8988T (cell line): ENCODE data around the gene ANKS1A.
"Not testable (repeated sequence)": the region's sequence is repeated elsewhere in the genome, so short reads cannot be mapped to it uniquely, and the experiment has no call there.

Experiments used
- DNase-seq: peaks from one replicate; pipeline ENCODE4 v3.0.0; 2011

Gene ANKS1A

DNA sequence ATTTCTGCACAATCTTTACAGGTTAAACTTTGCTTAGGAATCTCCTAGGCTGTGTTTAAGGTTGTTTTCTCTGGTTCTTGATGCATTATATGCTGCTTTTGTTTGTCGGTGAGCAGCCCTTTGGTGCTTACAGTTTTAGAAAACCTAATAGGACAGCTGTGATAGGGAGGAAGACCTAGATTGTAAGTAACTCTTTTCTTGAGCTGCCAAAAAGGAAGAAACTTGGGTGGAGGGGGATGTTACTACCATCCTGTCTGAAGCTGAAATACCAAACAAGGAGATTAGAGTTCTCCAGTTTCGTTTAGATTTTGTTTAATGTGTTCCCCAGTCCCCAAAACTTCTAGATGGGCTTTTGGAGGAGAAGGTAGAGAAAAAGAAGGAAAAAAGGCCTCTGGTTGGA, 72.0 kb downstream of the ANKS1A start:
- no peak for DNase-seq

DNA sequence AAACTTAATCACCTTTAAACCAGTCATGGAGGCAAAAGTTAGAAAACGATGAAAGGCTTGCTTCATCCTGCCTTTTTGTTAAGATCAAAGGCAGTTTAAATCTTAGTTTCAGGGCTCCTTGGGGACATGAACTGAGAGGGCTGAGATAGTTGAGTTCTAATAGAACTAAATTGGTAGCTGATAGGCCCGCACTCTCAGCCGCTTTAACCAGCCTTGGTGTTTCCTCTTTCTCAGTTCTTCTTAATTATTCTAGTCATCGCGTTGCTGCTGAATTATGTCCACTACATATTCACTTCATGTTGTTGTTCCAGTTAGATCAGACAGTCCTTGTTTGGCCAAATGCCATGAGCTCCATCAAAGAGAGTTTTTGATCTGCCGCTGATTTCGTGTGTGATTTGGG, 72.5 kb downstream of the ANKS1A start:
- DNase-seq: no peak

DNA sequence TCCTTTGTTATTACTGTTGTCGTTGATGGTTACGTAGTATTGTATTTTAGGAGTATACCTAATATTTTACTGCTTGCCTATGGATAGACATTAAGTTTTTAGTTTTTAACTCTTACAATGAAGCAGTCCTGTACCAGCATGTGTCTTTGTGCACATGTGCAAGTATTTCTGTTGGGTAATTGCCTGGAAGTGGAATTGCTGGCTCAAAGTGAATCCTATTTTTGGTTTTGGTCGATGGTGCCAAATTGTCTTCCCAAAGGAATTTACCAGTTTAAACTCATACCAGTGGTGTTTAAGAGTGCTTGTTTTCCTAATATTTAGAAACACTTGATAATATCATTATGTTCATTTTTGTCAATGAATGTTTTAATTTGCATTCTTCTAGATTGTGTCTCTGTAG, 75.5 kb downstream of the ANKS1A start:
- DNase-seq: no peak

DNA sequence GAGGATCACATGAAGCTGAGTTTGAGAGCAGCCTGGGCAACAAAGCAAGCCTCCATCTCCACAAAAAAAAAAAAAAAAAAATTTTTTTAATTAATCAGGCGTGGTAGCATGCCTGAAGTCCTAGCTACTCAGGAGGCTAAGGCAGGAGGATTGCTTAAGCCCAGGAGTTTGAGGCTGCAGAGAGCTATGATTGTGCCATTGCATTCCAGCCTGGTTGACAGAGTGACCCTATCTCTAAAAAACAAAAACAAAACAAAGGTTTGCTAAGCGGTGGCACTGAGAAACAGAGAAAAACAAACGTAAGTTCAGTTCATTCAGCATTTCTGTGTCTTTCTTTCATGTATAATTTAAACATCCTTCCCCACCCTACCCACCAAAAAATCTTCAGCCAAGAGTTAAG, 78.4 kb downstream of the ANKS1A start:
- no peak for DNase-seq

DNA sequence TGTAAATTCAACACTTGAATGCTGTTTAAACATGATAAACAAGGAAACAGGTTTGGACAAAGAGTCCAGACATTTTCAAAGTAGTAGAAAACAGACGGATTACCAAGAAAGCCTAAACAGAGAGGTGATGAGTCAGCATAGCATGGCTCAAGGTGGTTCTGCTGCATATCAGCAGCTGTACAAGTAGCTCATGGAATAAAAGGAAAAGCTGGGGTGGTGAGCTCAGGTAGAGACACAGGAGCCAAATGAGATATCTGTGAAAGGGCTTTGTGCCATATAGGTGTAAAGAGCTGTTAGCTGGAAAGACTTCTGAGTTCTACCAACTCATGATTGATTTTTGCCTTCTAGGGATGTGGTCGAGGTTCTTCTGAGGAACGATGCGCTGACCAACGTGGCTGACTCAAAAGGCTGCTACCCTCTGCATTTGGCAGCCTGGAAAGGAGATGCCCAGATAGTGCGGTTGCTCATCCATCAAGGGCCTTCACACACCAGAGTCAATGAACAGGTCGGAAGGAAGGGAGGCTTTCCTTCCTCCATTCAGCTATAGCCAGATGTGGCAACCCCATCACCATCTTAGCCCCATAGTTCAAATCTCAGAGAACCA, 80.7 kb downstream of the ANKS1A start:
- DNase-seq: no peak

DNA sequence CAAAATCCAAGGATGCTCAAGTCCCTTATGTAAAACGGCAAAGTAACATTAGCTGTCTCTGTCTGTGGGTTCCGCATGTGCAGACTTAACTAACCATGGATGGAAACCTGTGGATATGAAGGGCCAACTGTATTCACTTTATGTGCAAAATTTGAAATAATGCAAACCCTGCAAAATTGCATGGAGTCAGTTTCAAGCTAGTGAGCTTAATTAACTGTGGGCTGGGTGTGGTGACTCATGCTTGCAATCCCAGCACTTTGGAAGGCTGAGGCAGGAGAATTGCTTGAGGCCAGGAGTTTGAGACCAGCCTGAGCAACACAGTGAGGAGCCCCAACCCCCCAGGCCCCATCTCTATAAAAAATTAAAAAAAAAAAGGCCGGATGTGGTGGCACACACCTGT, 81.4 kb downstream of the ANKS1A start:
- DNase-seq: no peak

DNA sequence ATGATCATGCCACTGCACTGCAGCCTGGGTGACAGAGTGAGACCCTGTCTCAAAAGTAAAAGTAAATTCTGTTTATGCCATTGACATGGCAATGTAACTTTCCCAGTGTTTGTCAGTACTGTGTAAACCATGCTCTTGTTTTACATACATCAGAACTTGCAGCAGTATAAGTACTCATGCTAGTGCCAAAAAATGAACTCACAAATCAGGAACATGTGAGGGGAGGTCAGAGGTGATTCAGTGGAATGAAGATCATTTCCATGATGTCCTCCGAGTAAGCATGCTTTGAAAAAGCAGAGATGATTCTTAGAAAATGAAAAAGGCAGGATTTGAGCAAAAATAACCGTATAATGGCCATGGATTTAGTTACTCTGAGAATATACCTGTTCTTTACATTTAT, 81.9 kb downstream of the ANKS1A start:
- DNase-seq: no peak

DNA sequence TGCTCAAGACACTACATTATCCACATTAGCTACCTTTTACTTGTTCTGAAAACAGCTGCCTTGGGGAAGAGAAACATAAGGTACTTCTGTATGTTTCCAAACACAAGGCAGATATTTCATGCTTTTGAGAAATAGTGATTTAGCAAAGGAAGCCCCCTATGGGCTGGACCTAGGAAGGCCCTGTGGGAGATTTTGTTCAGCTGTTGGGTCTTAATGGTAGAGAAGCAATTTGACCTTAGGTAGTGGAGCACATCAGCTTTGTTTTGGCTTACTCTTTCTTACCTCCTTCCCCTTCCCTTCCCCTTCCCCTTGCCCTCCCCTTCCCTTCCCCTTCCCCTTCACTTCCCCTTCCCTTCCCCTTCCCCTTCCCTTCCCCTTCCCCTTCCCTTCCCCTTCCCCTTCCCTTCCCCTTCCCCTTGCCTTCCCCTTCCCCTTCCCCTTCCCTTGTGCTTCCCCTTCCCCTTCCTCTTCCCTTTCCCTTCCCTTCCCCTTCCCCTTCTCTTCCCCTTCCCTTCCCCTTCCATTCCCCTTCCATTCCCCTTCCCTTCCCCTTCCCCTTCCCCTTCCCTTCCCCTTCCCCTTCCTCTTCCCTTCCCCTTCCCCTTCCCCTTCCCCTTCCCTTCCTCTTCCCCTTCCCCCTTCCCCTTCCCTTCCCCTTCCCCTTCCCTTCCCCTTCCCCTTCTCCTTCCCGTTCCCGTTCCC, 84.6 kb downstream of the ANKS1A start:
- no peak for DNase-seq

DNA sequence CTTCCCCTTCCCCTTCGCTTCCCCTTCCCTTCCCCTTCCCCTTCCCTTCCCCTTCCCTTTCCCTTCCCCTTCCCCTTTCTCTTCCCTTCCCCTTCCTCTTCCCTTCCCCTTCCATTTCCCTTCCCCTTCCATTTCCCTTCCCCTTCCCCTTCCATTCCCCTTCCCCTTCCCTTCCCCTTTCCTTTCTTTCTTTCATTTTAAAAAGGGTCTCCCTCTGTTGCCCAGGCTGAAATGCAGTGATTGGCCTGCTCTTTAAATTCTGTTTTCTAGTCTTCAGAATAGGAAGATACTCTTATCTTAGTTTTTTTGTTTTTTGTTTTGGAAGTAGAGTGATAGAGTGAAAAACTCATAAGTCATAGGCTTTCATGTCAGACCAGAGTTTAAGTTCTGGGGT, 85.2 kb downstream of the ANKS1A start:
- no peak for DNase-seq

DNA sequence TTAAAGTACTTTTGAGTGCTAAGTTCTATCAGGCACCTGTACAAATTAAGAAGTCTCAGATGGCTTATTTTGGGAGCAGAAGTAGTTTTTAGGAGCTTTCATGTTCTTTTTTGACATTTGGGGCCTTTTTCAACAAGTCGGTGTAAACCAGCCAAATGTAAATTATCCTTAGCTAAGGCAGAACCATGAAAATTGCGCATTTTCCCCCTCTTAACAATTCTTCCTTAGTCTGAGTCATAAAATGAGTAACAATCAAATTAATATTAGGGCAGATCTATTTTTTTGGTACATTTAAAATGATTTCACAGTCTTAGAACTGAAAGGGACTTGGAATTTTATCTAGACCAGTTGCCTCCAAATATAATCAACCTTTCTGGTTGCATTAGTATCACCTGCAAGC, 87.2 kb downstream of the ANKS1A start:
- no peak for DNase-seq

DNA sequence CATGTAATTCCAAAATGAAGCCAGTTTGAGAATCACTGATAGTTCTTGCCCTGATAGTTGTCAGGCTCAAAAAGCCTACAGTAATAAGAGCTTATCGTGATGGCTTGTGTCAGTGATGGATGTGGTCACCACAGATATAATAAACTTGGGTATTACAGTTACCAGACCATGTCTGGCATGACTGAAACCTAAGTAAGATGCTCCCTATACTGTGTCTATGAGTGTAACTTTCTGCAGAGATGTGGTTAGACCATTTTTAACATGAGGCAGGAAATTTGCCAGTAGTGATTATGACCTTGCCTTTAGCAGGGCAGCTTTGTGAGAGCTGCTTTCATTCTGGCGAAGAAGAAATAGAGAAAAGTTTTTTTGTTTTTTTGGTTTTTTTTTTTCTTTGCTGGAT, 90.2 kb downstream of the ANKS1A start:
- DNase-seq: no peak

DNA sequence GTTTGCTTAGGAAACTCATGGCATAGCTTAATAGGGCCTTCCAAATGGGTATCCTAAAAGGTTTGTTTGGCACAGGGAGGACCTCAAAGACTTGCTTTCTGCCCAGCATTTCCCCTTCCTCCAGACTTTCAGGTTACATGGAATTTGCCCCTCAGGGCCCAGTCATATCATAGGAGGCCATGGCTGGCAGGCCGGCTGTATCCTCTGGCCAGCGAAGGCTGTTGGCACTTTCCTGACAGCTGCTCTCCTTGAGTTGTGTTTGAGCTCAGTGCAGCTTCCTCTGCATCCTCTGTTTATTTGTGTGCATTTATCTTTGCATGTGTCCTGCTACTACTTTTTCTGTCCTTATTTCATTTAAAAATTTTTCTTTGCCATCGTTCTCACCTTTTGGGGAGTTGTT, 90.9 kb downstream of the ANKS1A start:
- no peak for DNase-seq

DNA sequence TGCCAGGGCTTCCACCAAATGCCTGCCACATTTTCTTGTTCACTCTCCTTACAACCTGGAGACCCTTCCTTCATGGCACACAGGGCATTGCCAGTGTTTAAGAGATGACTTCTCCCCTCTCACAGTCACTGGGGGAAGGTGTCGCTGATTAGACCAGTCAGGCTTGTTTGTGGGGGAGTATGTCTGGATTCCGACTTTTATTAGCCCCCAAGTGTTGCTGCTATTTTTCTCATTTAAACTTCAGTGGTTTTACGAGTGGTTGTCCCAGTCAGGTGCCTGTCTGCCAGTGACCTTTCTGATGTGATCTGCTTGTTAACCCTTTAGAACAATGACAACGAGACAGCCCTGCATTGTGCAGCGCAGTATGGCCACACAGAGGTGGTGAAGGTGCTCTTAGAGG, 92.3 kb downstream of the ANKS1A start:
- no peak for DNase-seq

DNA sequence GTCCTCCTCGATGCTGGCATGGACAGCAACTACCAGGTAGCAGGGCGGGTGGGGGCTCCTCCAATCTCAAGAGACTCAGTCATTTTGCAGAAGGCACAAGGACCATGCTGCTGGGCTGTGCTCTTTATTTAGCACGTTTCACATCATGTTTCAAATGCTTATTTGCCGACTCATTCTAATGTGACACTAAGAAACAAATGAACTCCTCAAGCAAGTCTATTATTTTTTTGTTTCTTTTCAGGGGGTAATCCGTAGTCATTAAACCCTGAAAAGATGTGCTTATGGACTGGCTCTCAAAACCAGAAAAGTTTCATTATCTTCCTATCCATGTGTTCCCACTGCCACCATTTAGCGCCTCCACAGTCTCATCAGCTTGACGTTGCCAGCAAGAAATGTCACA, 92.9 kb downstream of the ANKS1A start:
- DNase-seq: no peak

DNA sequence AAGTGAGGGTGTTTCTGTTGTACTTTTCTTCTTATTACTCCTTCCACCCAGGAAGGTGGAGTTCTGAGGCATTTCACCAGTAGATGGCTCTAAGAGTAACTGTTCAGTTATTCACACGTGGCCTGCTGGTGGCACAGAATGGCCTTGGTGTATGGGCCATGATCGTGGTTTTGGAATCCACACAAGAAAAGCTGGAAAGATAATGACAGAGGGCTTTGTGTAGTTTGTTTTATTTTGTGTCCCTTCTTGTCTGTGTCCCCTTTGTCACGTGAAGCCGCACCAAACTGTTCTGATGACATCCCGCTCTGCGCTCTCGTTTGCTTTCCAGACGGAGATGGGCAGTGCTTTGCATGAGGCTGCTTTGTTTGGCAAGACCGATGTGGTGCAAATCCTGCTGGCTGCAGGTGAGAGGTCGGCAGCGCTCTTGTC, 93.4 kb downstream of the ANKS1A start:
- DNase-seq: peak; percentile 31

DNA sequence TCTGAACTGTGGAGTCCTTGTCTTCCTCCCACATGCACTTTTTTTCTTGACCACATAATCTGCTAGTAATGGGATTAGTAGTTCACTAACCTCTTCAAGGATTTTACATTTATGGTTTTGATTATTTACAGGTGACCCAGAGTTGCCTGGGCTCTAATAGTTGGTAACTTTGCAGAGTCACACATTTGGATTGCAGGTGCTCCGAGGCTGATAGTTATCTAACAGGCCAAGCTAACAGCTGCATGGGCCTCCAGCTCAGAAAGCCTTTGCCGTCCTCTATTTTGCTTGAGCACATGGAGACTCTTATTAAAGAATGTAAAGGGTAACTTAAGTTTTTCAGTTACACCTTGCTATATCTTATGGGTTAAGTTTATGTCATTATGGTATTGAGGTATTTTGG, 95.4 kb downstream of the ANKS1A start:
- DNase-seq: no peak

DNA sequence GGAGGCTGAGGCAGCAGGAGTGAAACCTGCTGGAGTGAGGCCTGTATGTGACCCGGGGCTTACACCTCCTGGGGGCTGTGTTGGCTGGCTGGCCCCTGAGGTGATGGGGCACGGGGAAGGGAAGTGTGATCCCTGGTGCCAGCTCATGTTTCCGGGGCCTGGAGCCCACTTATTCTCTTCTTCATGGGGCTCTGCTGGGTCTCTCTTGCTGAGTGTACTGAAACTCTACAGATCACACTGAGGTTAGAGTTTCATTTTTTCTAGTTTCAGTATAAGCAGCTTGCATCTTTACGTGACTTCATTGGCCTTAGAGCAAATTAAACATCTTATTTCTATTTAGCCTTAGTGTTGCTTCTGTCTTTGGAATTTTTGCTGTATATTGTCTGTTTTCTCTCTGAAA, 96.2 kb downstream of the ANKS1A start:
- no peak for DNase-seq

DNA sequence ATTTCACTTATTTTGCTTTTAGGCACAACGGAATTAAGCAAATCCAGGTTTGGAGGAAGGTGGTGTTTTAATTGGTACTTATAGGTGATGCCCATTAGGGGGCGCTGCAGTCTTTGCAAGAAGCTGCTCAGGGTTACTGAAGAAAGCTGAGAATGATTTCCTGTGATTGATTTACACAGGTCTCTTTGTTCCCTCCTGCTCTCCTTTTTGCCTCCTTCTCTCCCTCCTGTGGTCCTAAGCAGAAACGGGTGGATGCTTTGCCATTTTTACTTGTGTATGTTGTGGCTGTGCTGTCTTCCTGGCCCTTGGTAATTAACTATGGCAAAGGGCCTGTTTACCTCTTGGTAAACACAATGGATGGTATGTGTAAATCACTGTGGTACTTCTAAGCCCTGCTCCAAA, 97.8 kb downstream of the ANKS1A start:
- peak; percentile 43 for DNase-seq

DNA sequence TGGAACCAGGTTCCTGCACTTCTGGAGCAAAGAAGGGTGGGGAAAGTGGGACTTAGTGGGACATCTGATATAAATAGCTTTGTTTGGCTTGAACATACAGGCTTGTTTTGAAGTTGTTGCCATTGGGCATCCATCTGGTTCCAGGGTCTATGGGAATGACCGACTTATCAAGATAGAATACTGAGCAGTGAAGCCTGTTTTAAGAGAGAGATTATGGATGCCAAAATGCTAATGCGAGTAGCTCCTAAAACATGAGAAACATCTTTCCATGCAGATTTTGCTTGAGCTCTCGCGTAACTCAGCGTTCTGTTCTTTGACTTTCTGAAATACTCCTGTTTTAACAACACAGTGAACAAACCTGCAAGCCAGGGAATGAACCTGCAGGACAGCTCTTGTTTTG, 98.5 kb downstream of the ANKS1A start:
- DNase-seq: no peak

DNA sequence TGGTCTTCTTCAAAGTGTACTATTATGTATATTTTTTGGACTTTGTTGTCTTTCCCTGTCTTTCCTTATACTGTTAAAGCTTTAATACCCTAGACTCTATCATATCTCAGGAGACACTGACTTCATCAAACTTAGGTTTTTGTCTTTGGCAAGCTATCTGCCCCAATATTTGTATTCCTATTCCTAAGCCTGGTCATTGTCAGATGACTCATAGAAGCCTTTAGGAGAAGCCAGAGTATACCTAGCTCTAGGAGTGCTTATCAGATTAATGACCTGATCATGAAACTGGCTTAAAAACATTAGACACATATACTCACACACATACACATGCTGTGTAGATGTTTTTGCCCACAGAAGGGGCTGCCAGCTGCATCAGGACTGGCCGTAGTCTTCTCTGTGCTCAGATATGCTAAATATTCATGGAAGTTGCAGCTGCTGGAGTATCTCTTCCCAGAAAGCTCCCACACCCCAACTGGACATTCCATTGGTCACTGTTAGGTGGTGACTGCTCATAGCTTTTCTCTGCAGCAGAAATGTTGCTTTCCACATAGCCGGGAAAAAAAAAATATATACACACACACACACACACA, 102.0 kb downstream of the ANKS1A start:
- no peak for DNase-seq

DNA sequence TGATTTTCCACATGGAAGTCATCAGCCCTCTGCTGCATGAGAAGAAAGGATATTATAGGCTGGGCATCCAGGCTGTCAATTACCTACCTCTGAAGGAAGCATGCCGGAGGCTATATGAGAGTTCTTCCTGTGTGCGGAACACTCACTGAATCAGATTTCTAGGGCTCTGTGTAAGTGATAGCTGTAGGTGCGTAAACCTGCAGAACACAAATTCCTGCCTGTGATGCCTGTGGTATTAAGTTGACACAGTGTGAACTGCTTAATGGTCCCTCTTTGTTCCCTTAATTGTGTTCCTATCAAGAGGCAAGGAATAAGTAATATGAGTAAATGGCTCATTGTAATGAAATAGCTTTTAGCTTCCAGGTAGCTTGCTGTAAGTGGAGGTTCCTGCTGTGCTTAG, 103.3 kb downstream of the ANKS1A start:
- DNase-seq: no peak

DNA sequence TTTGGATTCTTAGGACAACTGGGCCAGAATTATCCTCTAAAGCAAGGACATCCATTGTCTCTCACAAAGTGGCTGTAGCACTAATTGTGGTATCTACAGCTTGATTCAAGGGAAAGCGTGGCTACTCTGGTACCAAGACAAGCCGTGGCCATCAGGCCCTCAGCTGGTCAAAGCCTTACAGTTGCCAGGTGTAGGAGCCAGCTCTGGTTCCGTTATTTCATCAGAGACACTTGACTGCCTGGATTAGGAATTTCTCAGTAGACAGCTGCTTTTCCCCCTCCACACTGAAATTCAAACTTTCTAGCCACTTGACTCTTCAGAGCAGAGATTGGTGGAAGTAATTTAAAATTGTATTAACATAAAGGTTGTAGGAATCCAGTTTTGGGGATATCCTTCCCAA, 104.2 kb downstream of the ANKS1A start:
- DNase-seq: no peak

DNA sequence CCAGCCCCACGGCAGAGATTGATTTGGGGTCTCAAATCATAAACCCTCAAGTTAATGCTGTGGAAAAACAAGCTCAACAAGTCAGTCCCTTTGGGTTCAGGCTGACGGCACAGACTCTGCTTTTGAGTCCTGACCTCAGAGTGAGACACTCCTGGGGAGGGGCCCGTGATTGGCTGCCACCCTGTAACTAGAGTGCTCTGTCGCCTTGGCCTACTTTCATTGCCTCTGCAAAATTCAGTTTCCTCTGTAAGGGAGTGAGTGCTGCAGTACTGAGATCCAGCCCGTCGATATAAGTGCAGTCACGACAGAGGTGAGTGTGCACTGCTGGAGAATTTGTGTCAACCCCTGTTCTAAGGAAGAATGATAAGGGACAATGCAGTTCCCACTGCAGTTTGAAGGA, 105.6 kb downstream of the ANKS1A start:
- no peak for DNase-seq

DNA sequence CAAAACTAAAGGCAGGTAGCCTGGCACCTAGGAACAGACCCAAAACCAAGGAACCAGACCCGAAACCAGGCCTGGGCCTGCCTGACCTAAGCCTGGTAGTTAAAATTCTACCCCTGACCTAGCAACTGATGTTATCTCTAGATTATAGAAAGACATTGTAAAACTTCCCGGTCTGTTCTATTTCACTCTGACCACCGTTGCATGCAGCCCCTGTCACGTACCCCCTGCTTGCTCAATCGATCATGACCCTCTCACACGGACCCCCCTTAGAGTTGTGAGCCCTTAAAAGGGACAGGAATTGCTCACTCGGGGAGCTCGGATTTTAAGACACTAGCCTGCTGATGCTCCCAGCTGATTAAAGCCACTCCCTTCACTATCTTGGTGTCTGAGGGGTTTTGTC, 109.4 kb downstream of the ANKS1A start:
- DNase-seq: not testable (repeated sequence)

DNA sequence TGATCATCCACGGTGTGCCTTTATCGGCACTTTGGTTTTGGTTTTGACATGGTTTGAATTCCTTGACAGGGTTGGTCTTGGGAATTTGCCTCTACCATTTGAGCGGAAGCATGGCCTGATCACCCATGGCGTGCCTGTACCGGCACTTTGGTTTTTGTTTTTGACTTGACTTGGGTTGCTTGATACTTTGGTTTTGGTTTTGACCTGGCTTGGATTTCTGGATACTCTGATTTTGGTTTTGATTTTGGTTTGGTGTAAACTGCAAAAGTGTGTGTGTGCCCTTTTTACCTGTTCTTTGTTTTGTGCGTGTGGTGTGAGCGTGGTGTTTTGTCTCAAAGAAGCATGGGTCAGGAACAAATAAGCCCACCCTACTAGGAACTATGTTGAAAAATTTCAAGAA, 110.1 kb downstream of the ANKS1A start:
- DNase-seq: not testable (repeated sequence)
